HG03439 (cell line): ENCODE measurements around the gene MAML3.

Experiments used
- ATAC-seq: cut with Tn5 transposase; IDR thresholded peaks from one replicate; pipeline ENCODE4 v1.9.1; 2021; ENCODE audit warnings: mild to moderate bottlenecking, moderate library complexity; ENCODE audit not compliant: unreplicated experiment

The MAML3 gene

DNA sequence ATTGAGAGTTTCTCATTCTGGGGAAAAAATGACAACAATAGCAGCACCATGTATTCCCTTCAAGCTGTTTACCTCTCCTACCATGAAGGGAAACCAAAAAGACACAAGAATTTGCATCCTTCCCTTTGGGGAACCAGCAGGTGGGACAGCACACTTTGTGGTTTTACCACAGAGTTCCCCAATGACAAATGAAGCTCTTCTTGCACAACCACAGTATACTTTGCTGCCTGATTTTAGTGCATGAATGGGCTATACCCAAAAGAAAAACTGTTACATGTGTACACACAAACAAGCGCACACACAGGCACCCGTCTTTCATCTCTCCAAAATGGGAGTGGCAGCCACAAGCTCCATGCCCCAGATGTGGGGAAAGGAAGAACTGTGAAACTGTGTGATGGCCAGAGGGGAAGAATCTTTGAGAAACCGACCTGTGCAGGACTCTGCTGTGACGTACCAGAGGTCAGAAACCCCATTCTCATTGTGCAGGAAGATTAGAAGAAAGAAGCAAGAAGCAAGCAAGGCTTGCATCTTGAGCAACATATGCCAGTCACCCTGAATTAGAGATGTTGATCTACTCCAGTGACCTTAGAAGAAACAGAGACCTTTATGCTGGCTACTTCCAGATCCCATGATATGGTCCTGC, 2.7 kb upstream of the MAML3 start:
- peak; percentile 55 for ATAC-seq

DNA sequence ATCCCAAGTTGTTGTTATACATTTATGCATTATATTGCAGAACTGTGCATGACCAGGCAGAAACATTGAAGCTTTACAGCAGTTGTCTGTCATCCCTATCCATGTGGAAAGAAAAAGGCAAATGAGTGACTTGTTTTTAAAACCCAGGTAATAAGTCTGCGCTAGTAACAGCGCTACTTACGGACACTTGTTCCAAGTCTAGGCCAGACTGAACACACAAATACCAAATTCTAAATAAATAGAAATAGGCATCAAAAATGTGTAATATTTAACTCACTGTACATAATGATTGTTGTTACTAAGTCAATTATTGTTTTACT, 548 bp upstream of the MAML3 start:
- no peak for ATAC-seq

- no peak for ATAC-seq
Observed at GRCh38 chr4:140153419-140153717, 616 bp downstream of the MAML3 start.

GRCh38 chr4:140152751-140153418, 1.1 kb downstream of the MAML3 start:
- no peak for ATAC-seq

- no peak for ATAC-seq
Observed at GRCh38 chr4:140152013-140152703, 1.8 kb downstream of the MAML3 start.

- ATAC-seq = no peak
Observed at GRCh38 chr4:140151699-140152012, 2.3 kb downstream of the MAML3 start.

- no peak for ATAC-seq
Observed at GRCh38 chr4:140150886-140151698, 2.9 kb downstream of the MAML3 start.

- no peak for ATAC-seq
Observed at GRCh38 chr4:140150636-140150885, 3.4 kb downstream of the MAML3 start.

- ATAC-seq = no peak
Observed at GRCh38 chr4:140149846-140150635, 3.9 kb downstream of the MAML3 start.

DNA sequence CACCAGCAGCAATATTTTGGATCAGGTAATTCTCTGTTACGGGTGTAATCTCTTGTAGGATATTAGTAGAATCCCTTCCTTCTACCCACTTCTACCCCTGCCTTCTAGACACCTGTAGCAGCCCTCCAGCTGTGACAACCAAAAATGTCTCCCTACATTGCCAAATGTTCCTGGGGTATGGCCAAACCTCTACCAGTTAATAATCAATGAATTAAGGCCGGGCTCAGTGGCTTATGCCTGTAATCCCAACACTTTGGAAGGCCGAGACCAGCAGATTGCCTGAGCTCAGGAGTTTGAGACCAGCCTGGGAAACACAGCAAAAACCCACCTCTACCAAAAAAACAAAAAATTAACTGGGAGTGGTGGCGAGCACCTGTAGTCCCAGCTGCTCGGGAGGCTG, 9.9 kb downstream of the MAML3 start:
- no peak for ATAC-seq

GRCh38 chr4:140141210-140141835, 12.7 kb downstream of the MAML3 start:
- ATAC-seq = no peak

DNA sequence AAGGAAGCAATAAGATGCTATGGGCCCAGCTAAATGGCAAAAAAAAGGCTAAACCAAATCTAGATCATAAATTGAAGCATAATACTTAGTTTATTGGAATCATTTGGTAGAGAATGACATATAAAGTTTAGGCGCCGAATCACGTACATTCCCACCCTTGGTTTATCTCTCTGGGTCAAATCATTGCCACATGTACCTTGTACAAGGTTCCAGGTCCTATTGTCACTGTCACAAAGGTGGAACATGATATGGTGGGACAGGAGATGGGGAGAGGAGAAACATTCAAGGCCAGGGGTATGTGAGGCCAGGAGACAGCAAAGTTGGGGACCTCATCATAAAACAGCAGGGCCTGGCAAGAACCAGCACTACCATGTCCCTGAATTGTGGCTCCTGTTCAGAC, 13.4 kb downstream of the MAML3 start:
- ATAC-seq = no peak

DNA sequence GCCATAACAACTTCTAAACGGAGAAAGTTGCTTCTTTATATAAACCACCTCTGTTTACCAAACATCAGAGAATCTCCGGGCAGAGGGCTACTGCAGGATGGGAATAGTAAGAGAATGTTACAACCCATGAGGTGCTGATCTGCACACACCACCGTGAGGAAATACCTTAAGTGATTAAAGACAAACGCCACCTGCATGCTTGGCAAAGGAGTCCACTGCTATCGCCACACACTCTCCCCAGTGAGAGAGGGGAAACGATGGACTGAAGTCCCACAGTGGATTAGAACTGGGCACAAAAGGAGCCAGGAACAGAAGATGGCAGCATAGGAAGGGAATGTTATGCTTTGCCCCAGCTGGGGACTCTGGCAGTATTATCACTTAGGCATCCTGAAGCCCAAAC, 15.6 kb downstream of the MAML3 start:
- ATAC-seq = no peak

GRCh38 chr4:140137671-140138070, 16.3 kb downstream of the MAML3 start:
- ATAC-seq = no peak

DNA sequence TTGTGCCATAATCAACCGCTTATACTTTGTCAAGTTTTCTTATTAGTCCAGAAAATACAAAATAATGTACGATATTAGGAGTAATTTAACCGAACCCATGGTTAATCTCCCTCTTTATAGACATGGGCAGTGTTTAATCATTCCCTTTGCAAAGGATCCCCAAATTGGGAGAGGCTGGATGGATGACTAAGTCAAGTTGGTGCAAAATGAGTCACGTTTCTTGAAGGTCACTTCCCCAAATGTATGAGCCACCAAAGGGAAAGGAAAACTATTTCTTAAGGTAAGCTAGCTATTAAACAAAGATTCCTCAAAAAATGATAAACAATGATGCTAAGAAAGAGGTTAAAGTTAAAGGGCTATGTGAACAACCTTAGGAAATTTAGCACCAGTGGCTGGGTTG, 17.5 kb downstream of the MAML3 start:
- ATAC-seq = no peak

DNA sequence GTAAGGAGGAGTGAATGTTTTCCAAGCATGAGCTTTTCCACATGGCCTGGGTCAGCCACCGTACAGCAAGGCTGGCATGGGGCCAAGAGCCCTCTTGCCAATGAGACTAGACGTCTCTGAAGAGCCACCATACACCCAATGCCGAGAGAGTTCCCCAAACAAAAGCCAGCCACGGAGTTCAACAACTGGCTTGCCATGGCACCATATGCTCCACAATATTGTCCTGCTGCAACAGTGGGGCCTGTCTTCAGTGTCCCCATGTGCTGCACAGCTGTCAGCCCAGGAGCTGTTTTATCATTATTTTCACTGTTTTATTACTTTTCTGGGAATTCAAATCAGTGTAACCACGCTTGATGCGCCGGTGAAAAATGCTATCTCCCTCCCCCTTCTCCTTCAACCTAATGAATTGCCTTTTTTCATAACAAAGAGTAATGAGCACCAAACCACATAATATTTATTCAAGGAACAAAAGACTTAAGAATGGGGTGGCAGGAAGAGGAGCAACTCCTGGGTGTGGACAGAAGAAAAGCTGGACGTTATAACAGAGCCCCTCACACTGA, 18.4 kb downstream of the MAML3 start:
- ATAC-seq = no peak

- ATAC-seq = no peak
Observed at GRCh38 chr4:140134746-140135425, 19.1 kb downstream of the MAML3 start.

GRCh38 chr4:140133576-140133975, 20.4 kb downstream of the MAML3 start:
- no peak for ATAC-seq

- ATAC-seq = no peak
Observed at GRCh38 chr4:140131675-140132229, 22.2 kb downstream of the MAML3 start.

DNA sequence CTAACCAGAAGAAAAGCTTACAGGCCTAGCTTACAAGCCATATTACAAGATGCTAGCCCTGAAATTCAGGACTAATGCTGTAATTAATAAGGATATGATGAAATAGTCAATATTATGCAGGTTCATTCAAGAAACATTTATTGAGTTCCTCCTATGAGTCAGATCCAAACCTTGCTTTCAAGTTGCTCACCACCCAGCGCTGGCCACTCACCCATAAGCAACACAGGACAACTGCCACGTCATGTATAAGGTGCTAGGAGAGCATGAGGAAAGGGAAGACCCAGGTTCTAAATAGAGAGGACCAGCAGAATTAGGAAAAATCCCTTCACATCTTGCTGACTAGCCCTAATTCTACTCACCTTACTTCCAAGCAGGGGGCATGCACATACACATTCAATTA, 23.3 kb downstream of the MAML3 start:
- no peak for ATAC-seq
